Loucy (cell line): ENCODE results near the gene TMEM51.

Experiments used
- H2AFZ ChIP-seq: fragments of 200-600 bp; sonication (generic); 2 replicates; pipeline ENCODE4 v1.6.0; 2016; ENCODE audit warnings: antibody characterized with exemption, mild to moderate bottlenecking, low read length, moderate library complexity
- H3F3A ChIP-seq: fragments of 200-600 bp; 2 replicates; pipeline ENCODE4 v1.6.0; 2016; ENCODE audit warnings: antibody characterized with exemption, low read depth, mild to moderate bottlenecking
- H3K27me3 ChIP-seq: fragments of 200-600 bp; sonication (generic); 2 replicates; pipeline ENCODE4 v1.6.1; 2014; ENCODE audit warnings: low read length, mild to moderate bottlenecking; ENCODE audit not compliant: insufficient read depth, poor library complexity, severe bottlenecking
- H3K36me3 ChIP-seq: fragments of 200-600 bp; sonication (generic); 2 replicates; pipeline ENCODE4 v1.6.1; 2016; ENCODE audit warnings: low read length; ENCODE audit not compliant: insufficient read depth
- H3K4me1 ChIP-seq: fragments of 200-600 bp; sonication (generic); 2 replicates; pipeline ENCODE4 v1.5.1; 2014; ENCODE audit warnings: low read length, mild to moderate bottlenecking; ENCODE audit not compliant: insufficient read depth, poor library complexity, severe bottlenecking
- H3K4me2 ChIP-seq: fragments of 200-600 bp; sonication (generic); 2 replicates; pipeline ENCODE4 v1.6.0; 2014; ENCODE audit warnings: antibody characterized with exemption, low read length, low read depth, mild to moderate bottlenecking; ENCODE audit not compliant: poor library complexity, severe bottlenecking
- H3K4me3 ChIP-seq: fragments of 200-600 bp; sonication (generic); 2 replicates; pipeline ENCODE4 v1.5.1; 2014; ENCODE audit warnings: low read length, mild to moderate bottlenecking, mixed read lengths; ENCODE audit not compliant: poor library complexity, severe bottlenecking
- H3K79me2 ChIP-seq: fragments of 200-600 bp; sonication (generic); 2 replicates; pipeline ENCODE4 v1.6.1; 2014; ENCODE audit warnings: low read length; ENCODE audit not compliant: insufficient read depth
- H3K9ac ChIP-seq: fragments of 200-600 bp; sonication (generic); 2 replicates; pipeline ENCODE4 v1.6.0; 2014; ENCODE audit warnings: mild to moderate bottlenecking, low read depth, low read length, moderate library complexity; ENCODE audit not compliant: poor library complexity, severe bottlenecking
- H3K9me2 ChIP-seq: fragments of 200-600 bp; sonication (generic); replicated peaks from 2 replicates; pipeline ENCODE4 v1.6.1; 2016; ENCODE audit warnings: low read depth, low read length, mixed read lengths
- H3K9me3 ChIP-seq: fragments of 200-600 bp; sonication (generic); 2 replicates; pipeline ENCODE4 v1.6.1; 2014; ENCODE audit warnings: mild to moderate bottlenecking, antibody characterized with exemption, low read length, low read depth; ENCODE audit not compliant: insufficient read depth
- H4K20me1 ChIP-seq: fragments of 200-600 bp; sonication (generic); 2 replicates; pipeline ENCODE4 v1.6.0; 2014; ENCODE audit warnings: antibody characterized with exemption, low read length, mild to moderate bottlenecking; ENCODE audit not compliant: insufficient read depth, poor library complexity, severe bottlenecking
- EZH2phosphoT487 ChIP-seq: fragments of 200-600 bp; IDR thresholded peaks from 2 replicates; pipeline ENCODE4 v1.6.1; 2018; ENCODE audit warnings: antibody characterized with exemption, mild to moderate bottlenecking, moderate library complexity, borderline replicate concordance
- TF ChIP-seq, protein P1 (sequence below): fragments of 200-600 bp; sonication (generic); conservative IDR thresholded peaks from 2 replicates; pipeline ENCODE4 v1.5.1; 2014; ENCODE audit warnings: mild to moderate bottlenecking, antibody characterized with exemption, low read length

The TMEM51 gene

DNA sequence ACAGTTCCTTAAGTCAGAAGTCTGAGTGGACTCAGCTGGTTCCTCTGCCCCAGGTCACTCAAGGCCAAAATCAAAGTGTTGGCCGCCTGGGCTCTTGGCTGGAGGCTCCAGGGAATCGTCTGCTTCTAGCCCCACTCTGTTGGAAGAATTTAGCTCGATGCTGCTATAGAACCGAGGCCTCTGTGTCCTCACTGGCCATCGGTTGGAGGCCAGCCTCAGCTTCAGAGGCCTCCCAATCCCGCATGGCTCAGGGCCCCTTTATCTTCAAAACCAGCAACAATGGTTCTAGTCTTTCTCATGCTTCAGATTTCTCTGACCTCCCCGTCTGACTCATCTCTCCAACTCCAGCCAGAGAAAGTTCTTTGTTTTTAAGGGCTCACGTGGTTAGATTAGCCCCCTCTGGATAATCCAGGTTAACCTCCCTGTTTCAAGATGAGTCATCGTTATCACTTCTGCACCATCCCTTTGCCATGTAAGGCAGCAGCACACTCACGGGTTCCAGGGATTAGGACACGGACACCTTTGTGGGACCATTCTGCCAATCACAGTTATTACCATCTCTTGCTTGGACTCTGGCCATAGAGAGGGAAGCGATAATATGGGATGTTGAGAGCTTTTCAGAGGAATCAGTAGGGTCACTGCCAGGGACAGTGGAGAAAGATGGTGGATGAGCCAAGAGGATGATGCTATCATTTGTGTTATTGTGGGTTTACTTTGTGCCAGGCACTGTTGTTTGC is 107.0 kb downstream of the TMEM51 start:
- no peaks in the 10 kb centered on the region for H3K4me1 ChIP-seq
- no peaks in the 10 kb centered on the region for H3K9me2 ChIP-seq
- H3K4me3 ChIP-seq, result no peak overlapping the region
- no peak for TF ChIP-seq EZH2phosphoT487
- H3K36me3 ChIP-seq, result no peaks in the 10 kb centered on the region
- no peaks in the 10 kb centered on the region for H3K9me3 ChIP-seq
- H3F3A ChIP-seq, result no peaks in the 10 kb centered on the region
- H3K27me3 ChIP-seq, result no peaks in the 10 kb centered on the region
- H3K79me2 ChIP-seq, result no peaks in the 10 kb centered on the region
- H3K9ac ChIP-seq, result no peak overlapping the region
- H4K20me1 ChIP-seq, result no peaks in the 10 kb centered on the region
- no peak overlapping the region for H2AFZ ChIP-seq
- H3K4me2 ChIP-seq, result no peak overlapping the region

DNA sequence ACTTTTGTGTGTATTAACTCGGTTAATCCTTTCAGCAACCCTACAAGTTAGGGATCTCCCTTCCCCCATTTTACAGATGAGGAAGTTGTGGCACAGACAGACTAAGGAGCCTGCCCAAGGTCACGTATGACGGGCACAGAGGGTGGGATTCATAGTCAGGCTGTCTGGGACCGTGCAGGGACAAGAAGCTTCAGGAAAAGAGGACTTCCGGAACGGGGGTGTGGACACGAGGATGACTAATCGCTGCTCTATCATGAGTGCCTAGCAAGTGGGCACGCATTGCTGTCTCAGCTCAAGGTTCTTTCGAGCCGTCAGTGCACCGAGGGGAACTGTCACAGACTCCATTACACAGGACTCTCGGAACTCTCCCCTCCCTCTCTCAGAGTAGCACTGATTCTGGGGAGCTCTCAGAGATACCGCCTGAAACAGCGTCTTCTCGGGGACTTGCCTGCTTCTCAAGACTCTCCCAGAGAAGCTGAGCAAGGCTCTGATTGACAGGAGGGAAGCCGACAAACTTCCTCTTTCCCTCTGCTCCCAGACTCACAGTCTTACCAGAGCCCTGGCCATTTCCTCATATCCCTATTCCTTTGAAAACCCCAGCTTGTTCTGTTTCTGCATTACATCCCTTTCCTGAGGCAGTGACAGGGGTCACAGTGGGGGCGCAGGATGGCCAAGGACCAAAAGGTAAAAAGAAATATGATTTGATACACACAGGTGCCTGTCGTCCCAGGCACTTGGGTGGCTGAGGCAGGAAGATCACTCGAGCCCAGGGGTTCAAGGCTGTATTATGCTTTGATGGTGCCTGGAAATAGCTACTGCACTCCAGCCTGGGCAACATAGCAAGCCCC is 107.8 kb downstream of the TMEM51 start:
- TF ChIP-seq, protein P1, sequence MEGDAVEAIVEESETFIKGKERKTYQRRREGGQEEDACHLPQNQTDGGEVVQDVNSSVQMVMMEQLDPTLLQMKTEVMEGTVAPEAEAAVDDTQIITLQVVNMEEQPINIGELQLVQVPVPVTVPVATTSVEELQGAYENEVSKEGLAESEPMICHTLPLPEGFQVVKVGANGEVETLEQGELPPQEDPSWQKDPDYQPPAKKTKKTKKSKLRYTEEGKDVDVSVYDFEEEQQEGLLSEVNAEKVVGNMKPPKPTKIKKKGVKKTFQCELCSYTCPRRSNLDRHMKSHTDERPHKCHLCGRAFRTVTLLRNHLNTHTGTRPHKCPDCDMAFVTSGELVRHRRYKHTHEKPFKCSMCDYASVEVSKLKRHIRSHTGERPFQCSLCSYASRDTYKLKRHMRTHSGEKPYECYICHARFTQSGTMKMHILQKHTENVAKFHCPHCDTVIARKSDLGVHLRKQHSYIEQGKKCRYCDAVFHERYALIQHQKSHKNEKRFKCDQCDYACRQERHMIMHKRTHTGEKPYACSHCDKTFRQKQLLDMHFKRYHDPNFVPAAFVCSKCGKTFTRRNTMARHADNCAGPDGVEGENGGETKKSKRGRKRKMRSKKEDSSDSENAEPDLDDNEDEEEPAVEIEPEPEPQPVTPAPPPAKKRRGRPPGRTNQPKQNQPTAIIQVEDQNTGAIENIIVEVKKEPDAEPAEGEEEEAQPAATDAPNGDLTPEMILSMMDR, result no peak
- TF ChIP-seq EZH2phosphoT487, result no peak
- no peaks in the 10 kb centered on the region for H3F3A ChIP-seq
- no peaks in the 10 kb centered on the region for H3K9me2 ChIP-seq
- H3K9ac ChIP-seq, result no peak overlapping the region
- no peaks in the 10 kb centered on the region for H3K79me2 ChIP-seq
- H3K4me2 ChIP-seq, result no peak overlapping the region
- no peak overlapping the region for H3K4me3 ChIP-seq
- H3K27me3 ChIP-seq, result no peaks in the 10 kb centered on the region
- no peaks in the 10 kb centered on the region for H3K36me3 ChIP-seq
- no peaks in the 10 kb centered on the region for H3K4me1 ChIP-seq
- no peak overlapping the region for H2AFZ ChIP-seq
- H3K9me3 ChIP-seq, result no peaks in the 10 kb centered on the region
- no peaks in the 10 kb centered on the region for H4K20me1 ChIP-seq

DNA sequence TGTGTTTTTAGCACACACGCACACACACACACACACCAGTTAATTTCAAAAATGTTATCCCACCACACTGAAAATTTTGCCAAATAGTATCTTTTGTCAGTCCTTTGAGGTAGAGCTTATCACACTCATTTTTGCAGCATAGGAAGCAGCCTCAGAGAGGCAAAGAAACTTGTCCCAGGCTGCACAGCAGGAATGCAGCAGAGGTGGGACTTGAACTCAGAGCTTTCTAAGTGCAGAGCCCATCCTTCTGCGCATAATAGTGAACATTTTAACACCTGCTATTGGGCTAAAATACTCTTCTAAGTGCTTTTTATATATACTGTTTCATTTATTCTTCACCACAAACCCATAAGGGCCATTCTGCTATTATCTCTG is 108.4 kb downstream of the TMEM51 start:
- Histone ChIP-seq H3K9me2 (no peaks in the 10 kb centered on the region), H3K4me3 (no peak overlapping the region), H3F3A (no peaks in the 10 kb centered on the region), H4K20me1 (no peaks in the 10 kb centered on the region), H3K4me1 (no peaks in the 10 kb centered on the region), H3K4me2 (no peak overlapping the region), H3K36me3 (no peaks in the 10 kb centered on the region), H2AFZ (no peak overlapping the region), H3K9ac (no peak overlapping the region), H3K79me2 (no peaks in the 10 kb centered on the region), H3K9me3 (no peaks in the 10 kb centered on the region), H3K27me3 (no peaks in the 10 kb centered on the region)
- TF ChIP-seq, protein P1, result no peak
- no peak for TF ChIP-seq EZH2phosphoT487
